GM21360 (cell line): ENCODE measurements around the gene CX3CL1.
"Not testable (repeated sequence)": the region's sequence is repeated elsewhere in the genome, so short reads cannot be mapped to it uniquely, and the experiment has no call there.

ENCODE experiments used
- ATAC-seq: cut with Tn5 transposase; IDR thresholded peaks from one replicate; pipeline ENCODE4 v1.9.1; 2021; ENCODE audit warnings: mild to moderate bottlenecking, moderate library complexity; ENCODE audit not compliant: unreplicated experiment

The CX3CL1 gene

GRCh38 chr16:57357330-57358085, 14.8 kb upstream of the CX3CL1 start:
- ATAC-seq, result no peak

GRCh38 chr16:57358086-57358420, 14.2 kb upstream of the CX3CL1 start:
- ATAC-seq, result no peak

GRCh38 chr16:57358527-57359095, 13.7 kb upstream of the CX3CL1 start, which contains the start of gene CCL22:
Gene CCL22 (plus strand): TSS chr16:57358783. CDS start chr16:57358817, 34 bp downstream.
- peak; percentile 49 for ATAC-seq

- no peak for ATAC-seq
Observed at GRCh38 chr16:57360321-57360935, 11.9 kb upstream of the CX3CL1 start.

GRCh38 chr16:57361404-57361803, 10.9 kb upstream of the CX3CL1 start:
- ATAC-seq, result no peak

GRCh38 chr16:57364143-57364542, 8.1 kb upstream of the CX3CL1 start:
- no peak for ATAC-seq

GRCh38 chr16:57366544-57367040, 5.7 kb upstream of the CX3CL1 start:
- ATAC-seq, result no peak

GRCh38 chr16:57367116-57367752, 5.1 kb upstream of the CX3CL1 start:
- no peak for ATAC-seq

GRCh38 chr16:57371494-57372371, 557 bp upstream of the CX3CL1 start:
- ATAC-seq, result no peak

- no peak for ATAC-seq
Observed at GRCh38 chr16:57373117-57373947, 1.0 kb downstream of the CX3CL1 start.

GRCh38 chr16:57374067-57374534, 1.8 kb downstream of the CX3CL1 start:
- ATAC-seq, result no peak

- not testable (repeated sequence) for ATAC-seq
Observed at GRCh38 chr16:57374925-57375465, 2.7 kb downstream of the CX3CL1 start.

GRCh38 chr16:57376313-57376818, 4.1 kb downstream of the CX3CL1 start:
- no peak for ATAC-seq

- ATAC-seq, result peak; percentile 69
Observed at GRCh38 chr16:57377080-57377841, 5.0 kb downstream of the CX3CL1 start.

GRCh38 chr16:57379579-57379978, 7.3 kb downstream of the CX3CL1 start:
- no peak for ATAC-seq

- ATAC-seq, result no peak
Observed at GRCh38 chr16:57380671-57381462, 8.6 kb downstream of the CX3CL1 start.

- ATAC-seq, result no peak
Observed at GRCh38 chr16:57381791-57382534, 9.7 kb downstream of the CX3CL1 start.
